ENCODE measurements around the gene CHRNA4. TPM values are rescaled to one million over a fixed set of nuclear protein-coding genes. Genes with fewer than 3 reads are reported as not detected.

The CHRNA4 gene
- total and polyA plus RNA-seq, 10 of the 15 experiments (the other 5 are each of a cell fraction or from before 2014, with no cell fraction given), result 0.04 to 0.41 (median 0.06) TPM; not detected in 5

Small RNA genes within 50 kb of the gene (small RNA-seq; reads per million reads assigned to genes)
- not detected for gene RNU6-994P

Other genes starting within 250 kb of the CHRNA4 start
Only the 7 nearest of the 12 such genes appear.
- gene YTHDF1, start 145.2 kb downstream of the CHRNA4 start, total RNA-seq (2014; rRNA removed), result 19.7 and 21.6 TPM in 2 replicates
- 18.5 and 21.3 TPM in 2 replicates for gene YTHDF1, start 145.2 kb downstream of the CHRNA4 start, total RNA-seq (2014; rRNA removed; fragmentation: Illumina TruSeq; extraction: Trizol)
- gene YTHDF1, start 145.2 kb downstream of the CHRNA4 start, total RNA-seq (2021), result 36.1 and 37.8 TPM in 2 replicates
- gene YTHDF1, start 145.2 kb downstream of the CHRNA4 start, polyA plus RNA-seq (2011; rRNA removed), result 23.2 and 27.5 TPM in 2 replicates
- 23.3 and 24.7 TPM in 2 replicates for gene YTHDF1, start 145.2 kb downstream of the CHRNA4 start, polyA plus RNA-seq (2014; fragmentation: Illumina TruSeq; extraction: Trizol)
- gene YTHDF1, start 145.2 kb downstream of the CHRNA4 start, polyA plus RNA-seq (2014; fragmentation: Nextera tagmentation; extraction: Ambion mirVana), result 10 to 100 TPM; 11.4 to 14.8 TPM
- 32.9 and 33.1 TPM in 2 replicates for gene YTHDF1, start 145.2 kb downstream of the CHRNA4 start, polyA plus RNA-seq (2014; rRNA removed)
- 10 to 100 TPM in 1 of 2 experiments, 1 to 10 TPM in 1; 4.6 to 14.5 TPM for gene YTHDF1, start 145.2 kb downstream of the CHRNA4 start, polyA plus RNA-seq (2016; fragmentation: Nextera tagmentation; extraction: Ambion mirVana)
- gene BIRC7, start 125.4 kb downstream of the CHRNA4 start, total RNA-seq (2014; rRNA removed), result 0.11 TPM in 1 of 2 replicates, not detected in the other
- not detected in 2 replicates for gene BIRC7, start 125.4 kb downstream of the CHRNA4 start, total RNA-seq (2014; rRNA removed; fragmentation: Illumina TruSeq; extraction: Trizol)
- not detected in 2 replicates for gene BIRC7, start 125.4 kb downstream of the CHRNA4 start, total RNA-seq (2021)
- gene BIRC7, start 125.4 kb downstream of the CHRNA4 start, polyA plus RNA-seq (2011; rRNA removed), result 0.26 and 0.31 TPM in 2 replicates
- gene BIRC7, start 125.4 kb downstream of the CHRNA4 start, polyA plus RNA-seq (2014; fragmentation: Illumina TruSeq; extraction: Trizol), result not detected in 2 replicates
- not detected for gene BIRC7, start 125.4 kb downstream of the CHRNA4 start, polyA plus RNA-seq (2014; fragmentation: Nextera tagmentation; extraction: Ambion mirVana)
- gene BIRC7, start 125.4 kb downstream of the CHRNA4 start, polyA plus RNA-seq (2014; rRNA removed), result 0.08 TPM in 1 of 2 replicates, not detected in the other
- gene BIRC7, start 125.4 kb downstream of the CHRNA4 start, polyA plus RNA-seq (2016; fragmentation: Nextera tagmentation; extraction: Ambion mirVana), result not detected
- not detected in 2 replicates for gene NKAIN4, start 106.9 kb downstream of the CHRNA4 start, total RNA-seq (2014; rRNA removed)
- gene NKAIN4, start 106.9 kb downstream of the CHRNA4 start, total RNA-seq (2014; rRNA removed; fragmentation: Illumina TruSeq; extraction: Trizol), result not detected in 2 replicates
- not detected in 2 replicates for gene NKAIN4, start 106.9 kb downstream of the CHRNA4 start, total RNA-seq (2021)
- not detected in 2 replicates for gene NKAIN4, start 106.9 kb downstream of the CHRNA4 start, polyA plus RNA-seq (2011; rRNA removed)
- not detected in 2 replicates for gene NKAIN4, start 106.9 kb downstream of the CHRNA4 start, polyA plus RNA-seq (2014; fragmentation: Illumina TruSeq; extraction: Trizol)
- gene NKAIN4, start 106.9 kb downstream of the CHRNA4 start, polyA plus RNA-seq (2014; fragmentation: Nextera tagmentation; extraction: Ambion mirVana), result not detected
- gene NKAIN4, start 106.9 kb downstream of the CHRNA4 start, polyA plus RNA-seq (2014; rRNA removed), result not detected in 2 replicates
- gene NKAIN4, start 106.9 kb downstream of the CHRNA4 start, polyA plus RNA-seq (2016; fragmentation: Nextera tagmentation; extraction: Ambion mirVana), result under 1 TPM in 1 of 2 experiments, not detected in 1; 0.11 TPM
- gene ARFGAP1, start 88.5 kb downstream of the CHRNA4 start, total RNA-seq (2014; rRNA removed), result 32.1 and 40.5 TPM in 2 replicates
- 15.6 and 16.9 TPM in 2 replicates for gene ARFGAP1, start 88.5 kb downstream of the CHRNA4 start, total RNA-seq (2014; rRNA removed; fragmentation: Illumina TruSeq; extraction: Trizol)
- gene ARFGAP1, start 88.5 kb downstream of the CHRNA4 start, total RNA-seq (2021), result 67.4 and 79.9 TPM in 2 replicates
- 19.2 and 26.1 TPM in 2 replicates for gene ARFGAP1, start 88.5 kb downstream of the CHRNA4 start, polyA plus RNA-seq (2011; rRNA removed)
- 6.8 and 15.9 TPM in 2 replicates for gene ARFGAP1, start 88.5 kb downstream of the CHRNA4 start, polyA plus RNA-seq (2014; fragmentation: Illumina TruSeq; extraction: Trizol)
- gene ARFGAP1, start 88.5 kb downstream of the CHRNA4 start, polyA plus RNA-seq (2014; fragmentation: Nextera tagmentation; extraction: Ambion mirVana), result 1 to 10 TPM in 1 of 2 experiments, under 1 TPM in 1; 0.45 to 1.5 TPM
- gene ARFGAP1, start 88.5 kb downstream of the CHRNA4 start, polyA plus RNA-seq (2014; rRNA removed), result 56.4 and 58.9 TPM in 2 replicates
- gene ARFGAP1, start 88.5 kb downstream of the CHRNA4 start, polyA plus RNA-seq (2016; fragmentation: Nextera tagmentation; extraction: Ambion mirVana), result 10 to 100 TPM; 35.6 to 36.6 TPM
- gene COL20A1, start 68.2 kb downstream of the CHRNA4 start, total RNA-seq (2014; rRNA removed), result not detected in 2 replicates
- gene COL20A1, start 68.2 kb downstream of the CHRNA4 start, total RNA-seq (2014; rRNA removed; fragmentation: Illumina TruSeq; extraction: Trizol), result not detected in 2 replicates
- not detected in 2 replicates for gene COL20A1, start 68.2 kb downstream of the CHRNA4 start, total RNA-seq (2021)
- not detected in 2 replicates for gene COL20A1, start 68.2 kb downstream of the CHRNA4 start, polyA plus RNA-seq (2011; rRNA removed)
- not detected in 2 replicates for gene COL20A1, start 68.2 kb downstream of the CHRNA4 start, polyA plus RNA-seq (2014; fragmentation: Illumina TruSeq; extraction: Trizol)
- gene COL20A1, start 68.2 kb downstream of the CHRNA4 start, polyA plus RNA-seq (2014; fragmentation: Nextera tagmentation; extraction: Ambion mirVana), result not detected
- not detected in 2 replicates for gene COL20A1, start 68.2 kb downstream of the CHRNA4 start, polyA plus RNA-seq (2014; rRNA removed)
- not detected for gene COL20A1, start 68.2 kb downstream of the CHRNA4 start, polyA plus RNA-seq (2016; fragmentation: Nextera tagmentation; extraction: Ambion mirVana)
- gene KCNQ2, start 111.3 kb upstream of the CHRNA4 start, total RNA-seq (2014; rRNA removed), result not detected in 2 replicates
- gene KCNQ2, start 111.3 kb upstream of the CHRNA4 start, total RNA-seq (2014; rRNA removed; fragmentation: Illumina TruSeq; extraction: Trizol), result not detected in 2 replicates
- gene KCNQ2, start 111.3 kb upstream of the CHRNA4 start, total RNA-seq (2021), result 0.49 TPM in 1 of 2 replicates, not detected in the other
- gene KCNQ2, start 111.3 kb upstream of the CHRNA4 start, polyA plus RNA-seq (2011; rRNA removed), result 0.26 TPM in 1 of 2 replicates, not detected in the other
- gene KCNQ2, start 111.3 kb upstream of the CHRNA4 start, polyA plus RNA-seq (2014; fragmentation: Illumina TruSeq; extraction: Trizol), result not detected in 2 replicates
- not detected for gene KCNQ2, start 111.3 kb upstream of the CHRNA4 start, polyA plus RNA-seq (2014; fragmentation: Nextera tagmentation; extraction: Ambion mirVana)
- gene KCNQ2, start 111.3 kb upstream of the CHRNA4 start, polyA plus RNA-seq (2014; rRNA removed), result 0.05 and 0.06 TPM in 2 replicates
- gene KCNQ2, start 111.3 kb upstream of the CHRNA4 start, polyA plus RNA-seq (2016; fragmentation: Nextera tagmentation; extraction: Ambion mirVana), result not detected
- not detected in 2 replicates for gene EEF1A2, start 137.7 kb upstream of the CHRNA4 start, total RNA-seq (2014; rRNA removed)
- gene EEF1A2, start 137.7 kb upstream of the CHRNA4 start, total RNA-seq (2014; rRNA removed; fragmentation: Illumina TruSeq; extraction: Trizol), result not detected in 2 replicates
- gene EEF1A2, start 137.7 kb upstream of the CHRNA4 start, total RNA-seq (2021), result 0.56 and 0.74 TPM in 2 replicates
- gene EEF1A2, start 137.7 kb upstream of the CHRNA4 start, polyA plus RNA-seq (2011; rRNA removed), result not detected in 2 replicates
- not detected in 2 replicates for gene EEF1A2, start 137.7 kb upstream of the CHRNA4 start, polyA plus RNA-seq (2014; fragmentation: Illumina TruSeq; extraction: Trizol)
- gene EEF1A2, start 137.7 kb upstream of the CHRNA4 start, polyA plus RNA-seq (2014; fragmentation: Nextera tagmentation; extraction: Ambion mirVana), result not detected
- gene EEF1A2, start 137.7 kb upstream of the CHRNA4 start, polyA plus RNA-seq (2014; rRNA removed), result not detected in 2 replicates
- gene EEF1A2, start 137.7 kb upstream of the CHRNA4 start, polyA plus RNA-seq (2016; fragmentation: Nextera tagmentation; extraction: Ambion mirVana), result not detected